SK-N-MC (cell line): ENCODE results near the gene PLRG1.

ENCODE experiments used
- EZH2 ChIP-seq: fragments of 200-600 bp; sonication (generic); IDR thresholded peaks from one replicate; pipeline ENCODE4 v1.6.1; 2017; ENCODE audit warnings: antibody characterized with exemption
- FOXP2 ChIP-seq: optimal IDR thresholded peaks from 2 replicates; pipeline ENCODE3; 2011; ENCODE audit warnings: mild to moderate bottlenecking, moderate library complexity; ENCODE audit not compliant: insufficient read depth; ENCODE audit errors: extremely low read length, control extremely low read depth
- POLR2AphosphoS5 ChIP-seq: IDR thresholded peaks from 2 replicates; pipeline ENCODE4 v1.6.1; 2012; ENCODE audit warnings: mild to moderate bottlenecking, low read depth, low read length, borderline replicate concordance

DNA sequence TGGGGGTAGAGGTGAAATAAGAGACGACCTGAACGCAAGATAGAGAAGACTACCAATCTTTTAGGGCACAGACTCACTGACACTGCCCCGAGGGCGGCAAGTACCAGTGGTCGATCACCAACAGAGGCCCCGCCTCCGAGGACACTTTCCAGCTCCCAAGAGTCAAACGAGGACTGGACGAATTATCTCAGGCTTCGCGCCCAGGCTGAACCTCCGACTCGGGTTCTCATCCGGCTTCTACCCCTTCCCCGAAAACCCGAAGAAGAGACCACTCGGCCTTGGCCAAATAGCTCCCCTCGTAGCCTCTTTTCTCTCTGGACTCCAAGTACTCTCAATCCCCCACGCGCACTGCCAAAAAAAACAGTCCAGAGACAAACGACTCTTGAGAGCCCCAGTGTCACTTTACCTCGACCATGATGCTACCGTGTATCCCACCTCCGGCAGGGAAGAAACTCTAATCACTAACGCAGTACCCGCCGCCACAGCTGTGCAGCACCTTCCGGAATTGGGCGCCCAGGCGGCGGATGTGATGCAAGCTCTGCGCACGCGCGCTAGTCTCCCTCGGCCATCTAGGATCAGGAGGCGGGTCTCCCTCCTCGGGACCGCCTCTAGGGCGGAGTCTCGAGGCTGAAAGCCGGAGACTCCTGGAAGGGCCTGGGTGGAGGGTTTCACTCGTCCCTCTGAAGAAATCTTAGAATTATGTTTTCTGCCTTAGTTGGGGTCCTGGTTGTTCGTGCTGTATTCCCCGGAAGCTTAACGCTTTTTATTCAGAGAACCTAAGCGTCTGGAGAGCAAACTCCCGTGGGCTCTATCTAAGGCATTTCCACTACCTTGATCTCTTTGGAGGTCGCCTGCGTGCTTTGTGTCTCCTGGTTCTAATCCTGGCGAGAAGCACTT is at the start of gene PLRG1:
- no peak for TF ChIP-seq EZH2
- TF ChIP-seq POLR2AphosphoS5: peak; percentile 93
- no peak for TF ChIP-seq FOXP2
